Ovary (tissue), 9 donors: ENCODE data around the gene STX2. TPM values are rescaled to one million over a fixed set of nuclear protein-coding genes. Genes with fewer than 3 reads are reported as not detected.

Experiments used
- DNase-seq, 5 donors: peaks; one replicate each; pipeline ENCODE4 v3.0.0-alpha.2; 2019 to 2020
- H3K27ac ChIP-seq, 2 donors: fragments of 200-600 bp; one replicate each; pipeline versions ENCODE4 v1.5.1 to v1.8.0; 2019 to 2022
- H3K27me3 ChIP-seq: fragments of 200-600 bp; one replicate; pipeline ENCODE4 v1.8.0; 2022
- H3K36me3 ChIP-seq: fragments of 200-600 bp; sonication (generic); one replicate; pipeline ENCODE4 v1.5.1; 2019
- H3K4me1 ChIP-seq: one replicate; pipeline ENCODE4 v1.8.1; 2013; ENCODE audit warnings: mild to moderate bottlenecking, moderate library complexity; ENCODE audit not compliant: insufficient read depth
- H3K4me3 ChIP-seq: fragments of 200-600 bp; sonication (generic); one replicate; pipeline ENCODE4 v1.5.1; 2017
- H3K9me3 ChIP-seq, 2 donors: fragments of 200-600 bp in 1 of 2; sonication (generic) in 1 of 2; one replicate each; pipeline versions ENCODE4 v1.5.1 to v1.8.1; 2013 to 2019; ENCODE audit warnings: mild to moderate bottlenecking in 1 of 2, moderate library complexity in 1 of 2
- EP300 ChIP-seq: sonication (generic); formaldehyde crosslinking; IDR thresholded peaks from one replicate; pipeline ENCODE4 v1.6.1; 2017; ENCODE audit warnings: antibody characterized with exemption
- POLR2A ChIP-seq: fragments of 450-650 bp; IDR thresholded peaks from one replicate; pipeline ENCODE4 v1.6.1; 2017; ENCODE audit warnings: antibody characterized with exemption, mild to moderate bottlenecking, moderate library complexity
- WGBS, 3 donors: extraction: QIAGEN DNeasy Blood & Tissue Kit in 1 of 3; methylation state at CpG; one replicate each; pipeline versions ENCODE4 v1.1.5 to v1.1.7; 2013 to 2017; 5-methylcytosine and 5-hydroxymethylcytosine counted together
- intact Hi-C, 4 donors: fragments of 100-400 bp; cut with DNase I; formaldehyde crosslinking; loops; one replicate each; pipeline versions ENCODE4 v1.11.0 to v1.15.1; 2022 to 2023
- polyA plus RNA-seq, 2 donors: library from polyadenylated mRNA; stranded (reverse); fragments of 200-250 nt in 1 of 2; fragments of 350-450 nt in 1 of 2; fragmentation: Illumina TruSeq in 1 of 2; extraction: RNeasy Lipid Tissue Mini Kit (QIAGEN cat#74804) in 1 of 2; gene quantifications; one replicate each; pipeline ENCODE4 v1.2.3, GENCODE V29; 2013 to 2014
- total RNA-seq, 7 donors: library from RNA; depleted of rRNA in 2 of 7; stranded (reverse); fragments of >200 nt in 2 of 7; fragmentation: NEBNext Ultra II Directional in 3 of 7; extraction: Animal tissue kit (Norgen Biotek cat#: 25700) in 3 of 7; gene quantifications; one replicate each; pipeline versions ENCODE4 v1.1.0 to v1.2.4, GENCODE V29; 2016 to 2023
- TF ChIP-seq, protein P1 (sequence below), 3 donors: fragments of 450-650 bp in 2 of 3; fragments of 200-600 bp in 1 of 3; IDR thresholded peaks; one replicate each; pipeline versions ENCODE4 v1.5.1 to v1.8.0; 2016 to 2022; ENCODE audit warnings: antibody characterized with exemption in 3 of 3, mild to moderate bottlenecking in 1 of 3
- donor health status: DM: no; HTN: no; CAD: no; lungs with moderate emphysema.
- donor health status: DM: no; HTN: no; CAD: no.
- donor health status: Bipolar disorder and iron deficiency.
- donor health status: DM: yes; HTN: yes; CAD: no.
- donor health status: DM: no; HTN: no; CAD: no.
- donor health status: DM: yes; HTN: yes; CAD: no.

STX2 gene
- total and polyA plus RNA-seq, 9 donors = 12.9 to 26.9 (median 21.4) TPM

DNA sequence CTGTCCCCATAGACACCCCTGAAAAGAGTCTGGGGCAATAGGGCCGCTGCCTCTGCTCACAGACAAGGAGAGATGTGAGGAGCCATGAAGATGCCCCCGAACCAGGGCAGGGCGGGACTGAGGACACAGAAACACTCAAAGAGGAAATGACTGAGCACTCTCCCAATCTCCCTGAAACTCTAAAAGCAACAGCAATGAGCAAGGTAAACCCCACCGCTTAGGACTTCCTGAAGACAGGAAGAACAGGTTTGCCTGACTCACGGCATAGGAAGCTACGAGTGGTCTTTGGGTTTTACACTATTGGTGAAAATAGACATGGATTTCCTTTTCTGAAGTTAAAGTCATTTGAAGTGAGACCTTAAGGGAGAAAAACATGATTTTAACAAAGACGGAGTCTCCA, 32.5 kb downstream of the STX2 start:
- intact Hi-C loops = no loop called here
- TF ChIP-seq POLR2A = no peak
- TF ChIP-seq, protein P1, sequence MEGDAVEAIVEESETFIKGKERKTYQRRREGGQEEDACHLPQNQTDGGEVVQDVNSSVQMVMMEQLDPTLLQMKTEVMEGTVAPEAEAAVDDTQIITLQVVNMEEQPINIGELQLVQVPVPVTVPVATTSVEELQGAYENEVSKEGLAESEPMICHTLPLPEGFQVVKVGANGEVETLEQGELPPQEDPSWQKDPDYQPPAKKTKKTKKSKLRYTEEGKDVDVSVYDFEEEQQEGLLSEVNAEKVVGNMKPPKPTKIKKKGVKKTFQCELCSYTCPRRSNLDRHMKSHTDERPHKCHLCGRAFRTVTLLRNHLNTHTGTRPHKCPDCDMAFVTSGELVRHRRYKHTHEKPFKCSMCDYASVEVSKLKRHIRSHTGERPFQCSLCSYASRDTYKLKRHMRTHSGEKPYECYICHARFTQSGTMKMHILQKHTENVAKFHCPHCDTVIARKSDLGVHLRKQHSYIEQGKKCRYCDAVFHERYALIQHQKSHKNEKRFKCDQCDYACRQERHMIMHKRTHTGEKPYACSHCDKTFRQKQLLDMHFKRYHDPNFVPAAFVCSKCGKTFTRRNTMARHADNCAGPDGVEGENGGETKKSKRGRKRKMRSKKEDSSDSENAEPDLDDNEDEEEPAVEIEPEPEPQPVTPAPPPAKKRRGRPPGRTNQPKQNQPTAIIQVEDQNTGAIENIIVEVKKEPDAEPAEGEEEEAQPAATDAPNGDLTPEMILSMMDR (IDR thresholded peaks at IDR 0.05) = no peak
- no peak for TF ChIP-seq EP300
- no peaks in the 10 kb centered on the region for H3K27me3 ChIP-seq
- WGBS, 3 donors = 97 to 99% (median 97%) methylated on average over 7 of the region's 7 CpGs
- no peak overlapping the region for H3K27ac ChIP-seq
- no peak overlapping the region for H3K4me3 ChIP-seq
- DNase-seq = no peak
- no peaks in the 10 kb centered on the region for H3K36me3 ChIP-seq
- no peaks in the 10 kb centered on the region for H3K9me3 ChIP-seq
- H3K4me1 ChIP-seq = no peaks in the 10 kb centered on the region

DNA sequence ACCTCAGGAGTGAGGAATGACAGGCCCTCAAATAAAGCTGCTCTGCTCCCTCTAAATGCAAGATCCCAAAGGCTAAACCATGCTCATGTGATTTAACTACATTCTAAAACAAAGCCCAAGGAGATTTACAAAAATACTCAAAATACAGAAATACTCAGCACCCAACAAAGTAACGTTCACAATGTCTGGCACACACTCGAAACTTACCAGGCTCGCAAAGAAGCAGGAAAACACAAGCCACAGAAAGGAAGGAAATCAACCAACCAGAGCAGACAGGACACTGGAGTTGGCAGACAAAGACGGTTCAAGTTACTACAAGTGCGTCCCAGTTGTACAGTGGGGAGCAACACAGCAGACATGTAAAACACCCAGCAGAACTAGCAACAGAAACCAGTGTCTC, 33.4 kb downstream of the STX2 start:
- no peaks in the 10 kb centered on the region for H3K27me3 ChIP-seq
- H3K36me3 ChIP-seq = no peaks in the 10 kb centered on the region
- 93 to 97% (median 96%) methylated on average over 5 of the region's 5 CpGs for WGBS, 3 donors
- no peaks in the 10 kb centered on the region for H3K9me3 ChIP-seq
- DNase-seq = no peak
- TF ChIP-seq EP300 (no peak), POLR2A (no peak)
- TF ChIP-seq, protein P1 (IDR thresholded peaks at IDR 0.05) = no peak
- H3K27ac ChIP-seq = no peak overlapping the region
- no peak overlapping the region for H3K4me3 ChIP-seq
- intact Hi-C loops = no loop called here
- no peaks in the 10 kb centered on the region for H3K4me1 ChIP-seq

DNA sequence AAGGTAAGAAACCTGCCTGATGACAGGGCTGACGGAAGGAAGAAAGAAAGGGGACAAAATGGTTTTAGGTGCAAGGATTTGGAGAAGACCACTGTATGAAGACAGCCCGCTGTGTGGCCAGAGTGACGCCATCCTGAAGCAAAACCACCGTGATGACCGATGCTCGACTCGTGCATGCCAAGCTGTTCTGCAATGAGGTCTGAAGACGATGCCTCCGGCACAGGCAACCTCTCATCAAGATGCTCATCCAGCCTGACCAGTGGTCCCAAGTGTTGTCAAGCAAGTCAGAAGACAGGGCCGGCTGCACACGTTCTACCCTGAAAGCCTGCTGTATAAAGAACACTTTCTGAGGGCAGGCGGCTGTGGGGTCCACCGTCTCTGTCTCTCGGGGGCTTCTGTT, 34.8 kb downstream of the STX2 start:
- TF ChIP-seq, protein P1 (IDR thresholded peaks at IDR 0.05) = no peak
- TF ChIP-seq EP300 (no peak), POLR2A (no peak)
- WGBS, 3 donors = 93 to 95% (median 94%) methylated on average over 14 of the region's 14 CpGs
- DNase-seq = no peak
- no peak overlapping the region for H3K4me3 ChIP-seq
- no peaks in the 10 kb centered on the region for H3K9me3 ChIP-seq
- H3K27ac ChIP-seq = no peak overlapping the region
- no peaks in the 10 kb centered on the region for H3K27me3 ChIP-seq
- intact Hi-C loops = no loop called here
- H3K4me1 ChIP-seq = no peaks in the 10 kb centered on the region
- no peaks in the 10 kb centered on the region for H3K36me3 ChIP-seq

DNA sequence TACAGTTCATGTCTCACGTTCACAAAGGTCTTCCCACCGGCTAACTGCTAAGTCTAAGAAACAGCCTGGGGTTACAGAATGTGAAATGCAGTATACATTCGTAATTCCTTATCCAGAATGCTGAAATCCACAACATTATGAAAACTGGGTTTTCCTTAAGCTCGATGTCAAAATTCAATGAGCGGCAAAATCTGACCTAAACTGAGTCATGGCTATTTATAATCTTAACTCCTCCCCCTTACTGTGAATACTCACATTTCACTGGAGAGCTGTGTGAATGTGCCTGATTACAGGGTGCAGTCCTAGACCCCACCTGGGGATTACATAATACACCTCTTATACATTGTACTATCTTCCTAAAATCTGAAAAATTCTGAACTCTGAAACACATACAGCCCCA, 35.3 kb downstream of the STX2 start:
- no peak for TF ChIP-seq EP300
- no peak for TF ChIP-seq POLR2A
- TF ChIP-seq, protein P1 (IDR thresholded peaks at IDR 0.05) = no peak
- H3K27ac ChIP-seq = no peak overlapping the region
- DNase-seq = no peak
- H3K27me3 ChIP-seq = no peaks in the 10 kb centered on the region
- no peak overlapping the region for H3K4me3 ChIP-seq
- 39 to 81% (median 55%) methylated on average over 5 of the region's 5 CpGs for WGBS, 3 donors
- no peaks in the 10 kb centered on the region for H3K36me3 ChIP-seq
- no peaks in the 10 kb centered on the region for H3K4me1 ChIP-seq
- H3K9me3 ChIP-seq = no peaks in the 10 kb centered on the region
- intact Hi-C loops = no loop called here

DNA sequence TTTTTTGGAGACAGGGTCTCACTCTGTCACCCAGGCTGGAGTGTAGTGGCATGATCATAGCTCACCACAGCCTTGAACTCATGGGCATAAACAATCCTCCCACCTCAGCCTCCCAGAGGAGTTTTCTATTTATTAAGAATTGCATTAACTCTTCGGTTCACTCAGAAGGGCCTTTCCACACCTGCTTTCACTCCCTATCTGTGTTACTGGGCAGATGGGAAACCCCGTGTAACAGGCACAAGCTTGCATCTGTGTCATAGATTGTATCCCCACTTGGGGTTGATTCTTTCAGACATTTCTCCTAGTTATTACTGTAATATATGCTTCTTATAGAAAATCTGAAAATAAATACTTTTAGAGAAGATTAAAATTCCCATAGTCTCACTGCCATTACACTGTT, 38.7 kb downstream of the STX2 start:
- Histone ChIP-seq H3K4me3 (no peak overlapping the region), H3K9me3 (no peaks in the 10 kb centered on the region), H3K27ac (no peak overlapping the region), H3K27me3 (no peaks in the 10 kb centered on the region), H3K36me3 (no peaks in the 10 kb centered on the region), H3K4me1 (no peaks in the 10 kb centered on the region)
- intact Hi-C loops = no loop called here
- no peak for DNase-seq
- no peak for TF ChIP-seq EP300
- TF ChIP-seq POLR2A = no peak
- TF ChIP-seq, protein P1 (IDR thresholded peaks at IDR 0.05) = no peak
- 59 to 86% (median 69%) methylated on average over 2 of the region's 2 CpGs for WGBS, 3 donors
